GM23338 (cell line): Measurements from ENCODE around the gene TMEM107.

Source experiments
- CREB1 ChIP-seq: fragments of 250-450 bp; sonication (Bioruptor Pico); IDR thresholded peaks from 2 replicates; pipeline ENCODE4 v1.5.0; 2020; ENCODE audit warnings: low read depth, mild to moderate bottlenecking, moderate library complexity
- ETS1 ChIP-seq: IDR thresholded peaks from 2 replicates; pipeline ENCODE4 v1.6.1; 2016; ENCODE audit warnings: antibody characterized with exemption
- EZH2 ChIP-seq: fragments of 200-600 bp; sonication (generic); IDR thresholded peaks from one replicate; pipeline ENCODE4 v1.8.0; 2017; ENCODE audit warnings: antibody characterized with exemption, mild to moderate bottlenecking, low read depth; ENCODE audit not compliant: unreplicated experiment
- EZH2phosphoT487 ChIP-seq: fragments of 200-600 bp; sonication (generic); IDR thresholded peaks from one replicate; pipeline ENCODE4 v1.8.1; 2018; ENCODE audit warnings: antibody characterized with exemption; ENCODE audit not compliant: unreplicated experiment
- JUNB ChIP-seq: IDR thresholded peaks from one replicate; pipeline ENCODE4 v1.6.1; 2016; ENCODE audit warnings: antibody characterized with exemption; ENCODE audit not compliant: unreplicated experiment
- POLR2AphosphoS5 ChIP-seq: IDR thresholded peaks from 2 replicates; pipeline ENCODE4 v1.6.1; 2016; ENCODE audit warnings: antibody characterized with exemption, low read depth
- STAT1 ChIP-seq: IDR thresholded peaks from one replicate; pipeline ENCODE4 v1.6.1; 2016; ENCODE audit warnings: antibody characterized with exemption; ENCODE audit not compliant: unreplicated experiment
- TF ChIP-seq, protein P1 (sequence below), 2 experiments: fragments of 200-600 bp in 1 of 2; sonication (generic) in 1 of 2; conservative IDR thresholded peaks; 2 replicates each; pipeline versions ENCODE4 v1.5.1 to v1.6.1; 2016 to 2017; ENCODE audit warnings: antibody characterized with exemption in 2 of 2, low read depth in 2 of 2, mild to moderate bottlenecking in 2 of 2, moderate library complexity in 1 of 2
- TF ChIP-seq, protein P2 (sequence below): IDR thresholded peaks from one replicate; pipeline ENCODE4 v1.6.1; 2018; ENCODE audit warnings: antibody characterized with exemption; ENCODE audit not compliant: unreplicated experiment

DNA sequence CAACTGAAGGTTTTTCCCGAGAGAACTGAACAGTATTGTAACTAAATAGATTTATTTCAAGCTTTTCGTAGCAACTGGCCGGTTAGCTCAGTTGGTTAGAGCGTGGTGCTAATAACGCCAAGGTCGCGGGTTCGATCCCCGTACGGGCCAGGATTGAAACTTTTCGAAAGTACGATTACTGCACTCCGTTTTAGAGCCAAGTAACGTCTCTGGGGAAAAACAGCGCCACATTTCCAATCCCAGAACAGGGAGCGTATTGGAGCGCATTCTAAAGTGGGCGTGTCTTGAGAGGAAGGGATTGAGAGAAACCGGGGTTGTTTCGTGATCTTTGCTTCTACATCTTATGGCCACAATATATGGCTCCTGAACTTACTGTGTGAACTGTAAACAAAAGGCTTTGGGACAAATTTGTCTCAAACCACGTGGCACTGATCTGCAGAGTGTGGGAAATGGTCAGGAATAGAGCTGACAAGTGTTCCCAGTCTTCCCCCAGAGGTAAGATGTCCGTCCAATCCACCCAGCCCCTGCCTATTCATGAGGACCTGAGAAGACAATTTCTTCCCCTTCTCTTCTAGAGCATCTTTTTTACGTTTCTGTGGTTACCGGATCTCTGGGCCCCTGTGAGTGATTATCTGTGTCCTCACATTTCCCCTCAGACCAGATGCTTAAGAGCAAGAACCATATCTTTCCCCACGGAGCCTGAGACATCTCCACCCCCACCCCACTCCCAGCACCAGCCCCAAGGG lies 11.5 kb upstream of the TMEM107 start:
- TF ChIP-seq POLR2AphosphoS5 (0 out of 2 replicates have a peak, but pooled peaks have one; percentile 31), EZH2phosphoT487 (no peak), EZH2 (no peak), CREB1 (CRISPR knock-in tag) (no peak), JUNB (no peak), STAT1 (no peak), ETS1 (no peak)
- TF ChIP-seq, protein P1, sequence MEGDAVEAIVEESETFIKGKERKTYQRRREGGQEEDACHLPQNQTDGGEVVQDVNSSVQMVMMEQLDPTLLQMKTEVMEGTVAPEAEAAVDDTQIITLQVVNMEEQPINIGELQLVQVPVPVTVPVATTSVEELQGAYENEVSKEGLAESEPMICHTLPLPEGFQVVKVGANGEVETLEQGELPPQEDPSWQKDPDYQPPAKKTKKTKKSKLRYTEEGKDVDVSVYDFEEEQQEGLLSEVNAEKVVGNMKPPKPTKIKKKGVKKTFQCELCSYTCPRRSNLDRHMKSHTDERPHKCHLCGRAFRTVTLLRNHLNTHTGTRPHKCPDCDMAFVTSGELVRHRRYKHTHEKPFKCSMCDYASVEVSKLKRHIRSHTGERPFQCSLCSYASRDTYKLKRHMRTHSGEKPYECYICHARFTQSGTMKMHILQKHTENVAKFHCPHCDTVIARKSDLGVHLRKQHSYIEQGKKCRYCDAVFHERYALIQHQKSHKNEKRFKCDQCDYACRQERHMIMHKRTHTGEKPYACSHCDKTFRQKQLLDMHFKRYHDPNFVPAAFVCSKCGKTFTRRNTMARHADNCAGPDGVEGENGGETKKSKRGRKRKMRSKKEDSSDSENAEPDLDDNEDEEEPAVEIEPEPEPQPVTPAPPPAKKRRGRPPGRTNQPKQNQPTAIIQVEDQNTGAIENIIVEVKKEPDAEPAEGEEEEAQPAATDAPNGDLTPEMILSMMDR (conservative IDR thresholded peaks at IDR 0.05; ENCODE audit: low read depth in 2 of 2): peak in 1 of 2 experiments; percentile 30; a peak in 1 of 4 replicates
- TF ChIP-seq, protein P2, sequence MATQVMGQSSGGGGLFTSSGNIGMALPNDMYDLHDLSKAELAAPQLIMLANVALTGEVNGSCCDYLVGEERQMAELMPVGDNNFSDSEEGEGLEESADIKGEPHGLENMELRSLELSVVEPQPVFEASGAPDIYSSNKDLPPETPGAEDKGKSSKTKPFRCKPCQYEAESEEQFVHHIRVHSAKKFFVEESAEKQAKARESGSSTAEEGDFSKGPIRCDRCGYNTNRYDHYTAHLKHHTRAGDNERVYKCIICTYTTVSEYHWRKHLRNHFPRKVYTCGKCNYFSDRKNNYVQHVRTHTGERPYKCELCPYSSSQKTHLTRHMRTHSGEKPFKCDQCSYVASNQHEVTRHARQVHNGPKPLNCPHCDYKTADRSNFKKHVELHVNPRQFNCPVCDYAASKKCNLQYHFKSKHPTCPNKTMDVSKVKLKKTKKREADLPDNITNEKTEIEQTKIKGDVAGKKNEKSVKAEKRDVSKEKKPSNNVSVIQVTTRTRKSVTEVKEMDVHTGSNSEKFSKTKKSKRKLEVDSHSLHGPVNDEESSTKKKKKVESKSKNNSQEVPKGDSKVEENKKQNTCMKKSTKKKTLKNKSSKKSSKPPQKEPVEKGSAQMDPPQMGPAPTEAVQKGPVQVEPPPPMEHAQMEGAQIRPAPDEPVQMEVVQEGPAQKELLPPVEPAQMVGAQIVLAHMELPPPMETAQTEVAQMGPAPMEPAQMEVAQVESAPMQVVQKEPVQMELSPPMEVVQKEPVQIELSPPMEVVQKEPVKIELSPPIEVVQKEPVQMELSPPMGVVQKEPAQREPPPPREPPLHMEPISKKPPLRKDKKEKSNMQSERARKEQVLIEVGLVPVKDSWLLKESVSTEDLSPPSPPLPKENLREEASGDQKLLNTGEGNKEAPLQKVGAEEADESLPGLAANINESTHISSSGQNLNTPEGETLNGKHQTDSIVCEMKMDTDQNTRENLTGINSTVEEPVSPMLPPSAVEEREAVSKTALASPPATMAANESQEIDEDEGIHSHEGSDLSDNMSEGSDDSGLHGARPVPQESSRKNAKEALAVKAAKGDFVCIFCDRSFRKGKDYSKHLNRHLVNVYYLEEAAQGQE: no peak
